HG02852 (cell line): ENCODE results near the gene GPR25.
"Not testable (repeated sequence)": the region's sequence is repeated elsewhere in the genome, so short reads cannot be mapped to it uniquely, and the experiment has no call there.

Source experiments
- ATAC-seq: cut with Tn5 transposase; IDR thresholded peaks from one replicate; pipeline ENCODE4 v1.9.1; 2021; ENCODE audit warnings: mild to moderate bottlenecking, moderate library complexity; ENCODE audit not compliant: unreplicated experiment

Gene GPR25

DNA sequence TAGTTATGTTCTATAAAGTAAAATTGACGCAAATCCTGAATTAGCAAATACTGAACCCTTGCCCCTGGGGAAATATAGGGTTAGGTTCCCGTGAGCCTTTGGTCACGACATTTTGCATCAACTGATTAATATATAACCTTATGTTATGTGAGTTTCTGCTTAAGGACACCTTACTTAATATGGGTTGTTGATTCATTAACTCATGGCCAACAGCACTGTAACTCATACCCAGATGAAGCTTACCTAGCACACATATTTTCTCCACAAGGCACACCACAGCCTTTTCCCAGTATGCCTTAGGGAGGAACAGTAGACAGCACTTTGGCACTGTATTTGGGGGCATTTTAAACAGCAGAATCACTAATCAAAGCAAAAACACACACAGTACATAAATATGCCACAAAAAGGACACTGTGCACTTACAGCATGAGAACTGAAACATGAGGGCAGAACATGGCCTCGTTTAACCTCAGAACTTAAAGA is 37.0 kb downstream of the GPR25 start:
- ATAC-seq: no peak

DNA sequence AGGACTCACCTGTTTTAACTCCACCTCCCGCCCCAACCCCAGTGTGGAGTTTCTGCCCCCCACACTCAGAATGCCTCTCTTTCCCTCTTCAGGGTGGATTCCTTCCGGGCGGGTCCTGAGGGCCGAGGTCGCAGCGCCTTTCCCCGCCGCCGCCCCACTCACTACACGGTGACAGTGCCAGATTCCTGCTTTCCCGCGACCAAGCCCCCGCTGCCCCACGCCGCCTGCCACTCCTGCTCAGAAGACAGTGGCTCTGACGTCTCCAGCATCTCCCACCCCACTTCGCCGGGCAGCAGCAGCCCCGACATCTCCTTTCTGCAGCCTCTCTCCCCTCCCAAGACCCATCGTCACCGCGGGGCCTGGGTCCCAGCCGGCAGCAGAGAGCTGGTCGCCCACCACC is 38.6 kb downstream of the GPR25 start:
- no peak for ATAC-seq

DNA sequence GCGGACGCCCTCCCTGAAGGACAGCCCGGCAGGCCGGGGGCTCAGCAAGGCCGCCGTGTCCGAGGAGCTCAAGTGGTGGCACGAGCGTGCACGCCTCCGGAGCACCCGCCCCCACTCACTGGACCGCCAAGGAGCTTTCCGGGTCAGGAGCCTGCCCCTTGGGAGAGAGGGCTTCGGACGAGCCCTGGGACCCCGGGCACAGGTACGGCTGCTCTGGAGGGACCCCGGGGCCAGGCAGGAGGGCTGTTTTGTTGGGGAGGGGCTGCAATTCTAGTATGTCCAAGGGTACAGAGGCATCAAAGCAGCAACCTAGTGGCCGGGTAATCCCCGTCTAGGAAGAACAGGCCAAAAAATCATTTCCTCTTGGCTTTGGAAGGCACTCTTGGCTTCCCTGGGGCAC is 39.2 kb downstream of the GPR25 start:
- not testable (repeated sequence) for ATAC-seq

DNA sequence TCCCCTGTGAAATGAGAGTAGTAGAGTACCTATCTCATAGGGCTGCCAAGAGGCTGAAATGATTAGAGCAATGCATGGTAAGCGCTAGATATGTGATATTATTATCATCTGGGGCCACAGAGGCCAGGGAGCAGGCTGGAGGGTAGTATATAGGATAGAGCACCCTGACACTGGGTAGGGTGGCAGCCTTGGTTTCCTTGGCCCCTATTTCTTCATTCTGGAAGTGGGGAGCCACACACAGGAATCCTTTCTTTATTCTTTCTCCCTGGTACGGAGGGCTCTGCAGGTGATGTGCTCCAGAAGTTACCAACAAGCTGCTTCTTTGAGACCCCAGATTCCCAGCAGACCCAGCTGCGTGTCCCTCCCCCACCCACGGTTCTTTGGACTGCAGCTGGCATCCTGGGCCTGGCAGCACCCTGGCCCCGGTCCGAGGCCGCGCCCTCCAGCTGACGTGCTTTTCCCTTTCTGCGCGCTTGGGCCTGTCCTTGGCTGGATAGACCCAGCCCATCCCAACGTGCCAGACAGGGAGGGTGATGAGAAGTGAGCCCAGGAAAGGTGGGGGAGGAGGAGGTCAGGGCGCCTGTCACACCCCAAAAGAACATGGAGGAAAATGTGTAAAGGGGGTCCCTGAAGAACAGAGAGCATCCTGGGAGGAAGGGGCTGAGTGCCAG is 40.1 kb downstream of the GPR25 start:
- no peak for ATAC-seq

DNA sequence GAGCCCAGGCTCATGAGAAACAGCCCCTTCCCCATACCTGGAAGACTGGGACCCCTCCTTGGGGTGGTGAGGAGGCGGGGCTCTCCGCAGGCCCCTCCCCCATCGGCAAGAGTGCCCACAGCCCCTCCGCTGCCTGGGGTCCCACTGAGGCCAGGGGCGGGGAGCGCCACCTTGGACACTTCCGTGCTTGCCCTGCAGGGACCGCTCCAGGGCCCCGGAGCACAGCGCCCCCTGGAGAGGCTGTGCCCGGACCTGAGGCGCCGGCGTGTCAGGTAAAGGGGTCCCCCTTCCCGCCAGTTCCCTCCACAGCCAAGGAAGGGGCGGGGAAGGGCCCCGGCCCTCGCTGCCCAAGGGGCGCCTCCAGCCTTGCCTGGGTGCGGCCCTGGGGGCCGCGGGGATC is 43.4 kb downstream of the GPR25 start:
- ATAC-seq: no peak

DNA sequence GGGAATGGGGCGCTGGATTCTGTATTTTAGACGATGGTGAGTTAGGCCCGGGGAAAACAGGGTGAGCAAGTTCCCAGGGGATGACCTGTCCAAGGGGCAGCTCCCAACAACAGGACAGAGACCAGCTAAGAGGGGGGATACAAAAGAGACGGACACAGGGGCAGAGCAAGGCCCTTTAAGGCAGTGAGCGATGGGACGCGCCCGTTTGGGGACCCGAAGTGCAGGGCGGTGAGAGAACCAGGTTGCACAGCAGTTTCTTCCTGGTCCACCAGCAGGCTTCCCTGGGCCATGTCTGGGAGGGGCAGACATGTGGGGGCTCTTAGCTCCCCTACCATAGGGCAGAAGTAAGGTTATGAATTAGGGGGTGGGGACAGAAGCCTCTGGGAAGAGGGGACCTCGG is 43.9 kb downstream of the GPR25 start:
- no peak for ATAC-seq

DNA sequence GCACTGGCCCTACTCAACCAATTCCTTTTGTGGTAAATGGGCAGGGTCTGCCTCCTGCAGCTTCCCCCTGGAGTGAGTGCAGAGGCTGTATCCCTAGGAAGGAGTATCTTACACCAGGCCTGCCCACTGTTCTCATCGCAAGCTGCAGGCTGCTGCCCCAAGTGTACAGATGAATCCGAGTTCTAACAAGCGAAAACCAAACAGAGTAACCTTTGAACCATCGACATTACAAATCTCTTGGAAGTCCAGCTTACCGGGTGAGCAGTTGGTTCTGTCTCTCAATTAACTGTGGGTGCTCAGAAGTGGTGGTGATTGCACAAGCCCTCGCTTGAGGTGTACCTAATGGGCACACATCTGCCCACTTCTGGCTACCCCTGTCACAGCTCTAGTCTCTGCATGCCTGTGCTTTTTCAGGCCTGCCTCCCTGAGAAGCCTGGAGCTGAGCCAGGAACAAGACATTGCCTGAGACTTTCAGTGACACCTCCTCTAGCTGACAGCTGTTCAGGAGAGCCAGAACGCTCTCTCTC is 44.6 kb downstream of the GPR25 start:
- ATAC-seq: no peak

DNA sequence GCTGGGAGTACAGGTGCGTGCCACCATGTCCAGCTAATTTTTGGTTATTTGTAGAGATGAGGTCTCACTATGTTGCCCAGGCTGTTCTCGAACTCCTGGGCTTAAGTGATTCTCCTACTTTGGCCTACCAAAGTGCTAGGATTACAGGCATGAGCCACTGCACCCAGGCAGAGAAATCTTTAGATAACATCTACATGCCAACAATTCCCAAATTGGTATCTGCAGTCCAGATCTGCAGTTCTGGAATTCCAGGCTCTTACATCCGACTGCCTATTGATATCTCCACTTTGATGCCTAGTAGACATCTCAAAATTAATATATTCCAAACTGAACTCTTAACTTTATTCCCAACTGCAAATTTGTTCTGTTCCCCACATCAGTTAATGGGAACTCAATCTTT is 45.2 kb downstream of the GPR25 start:
- no peak for ATAC-seq

DNA sequence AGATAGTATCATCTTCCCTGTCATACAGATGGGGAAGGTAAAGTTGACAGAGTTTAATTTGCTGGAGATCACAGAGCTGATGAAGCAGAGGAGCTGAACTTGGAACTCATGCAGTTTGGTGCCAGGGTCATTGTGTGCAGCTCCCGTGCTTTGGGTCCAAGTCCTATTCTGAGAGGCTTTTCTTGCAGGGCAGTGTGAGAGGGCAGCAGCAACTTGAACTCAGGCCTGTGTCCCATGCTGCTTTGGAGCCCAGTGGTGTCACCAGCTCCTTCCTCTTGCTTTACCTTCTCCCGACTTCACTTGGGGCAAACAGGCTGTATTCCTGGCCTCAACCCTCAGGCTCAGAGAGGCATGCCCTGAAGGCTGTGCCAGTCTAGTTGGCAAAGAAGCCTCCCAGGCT is 46.6 kb downstream of the GPR25 start:
- ATAC-seq: no peak

DNA sequence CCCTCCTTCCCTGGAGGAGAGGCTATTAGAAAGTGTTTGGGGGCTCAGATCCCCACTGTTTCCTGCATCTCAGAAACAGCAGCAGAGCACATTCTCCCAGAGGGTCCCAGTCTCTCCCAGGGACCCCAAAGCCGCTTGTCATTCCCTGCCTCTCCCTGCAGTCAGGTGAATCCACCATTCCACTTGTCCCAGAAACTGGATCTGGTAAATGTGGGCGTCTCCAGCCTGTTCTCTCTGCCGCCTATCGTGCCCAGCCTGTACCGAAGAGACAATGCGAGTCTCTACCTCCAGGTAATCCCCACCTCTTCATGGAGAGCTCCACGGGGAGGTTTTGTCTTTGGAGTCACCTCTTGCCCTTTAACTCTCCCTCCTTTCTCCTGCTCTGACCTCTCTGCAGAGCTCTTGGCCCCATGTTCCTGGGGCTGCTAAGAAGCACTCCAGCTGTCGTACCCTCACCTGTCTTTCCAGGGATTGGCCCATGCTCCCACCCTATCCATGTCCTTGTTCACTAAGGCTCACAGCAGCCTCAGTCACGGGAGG is 48.9 kb downstream of the GPR25 start:
- no peak for ATAC-seq

DNA sequence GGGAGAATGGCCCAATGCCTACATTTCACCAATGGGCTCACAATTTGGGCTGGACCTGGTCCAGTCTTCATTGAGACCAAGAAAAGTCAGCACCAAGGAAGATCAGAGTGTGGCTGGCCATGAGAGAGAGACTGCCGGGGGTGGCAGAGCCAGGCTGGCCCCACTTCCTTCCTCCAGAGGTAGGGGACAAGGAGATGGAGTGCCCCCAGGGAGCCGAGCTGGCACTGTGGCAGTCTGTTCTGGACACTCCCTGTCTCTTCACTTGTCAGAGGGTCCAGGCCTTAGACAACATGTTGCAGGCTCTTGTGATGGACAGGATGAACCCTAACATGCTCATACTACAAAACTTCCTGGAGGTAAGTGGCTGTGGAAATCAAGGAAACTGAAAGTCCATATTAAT is 49.6 kb downstream of the GPR25 start:
- ATAC-seq: no peak

DNA sequence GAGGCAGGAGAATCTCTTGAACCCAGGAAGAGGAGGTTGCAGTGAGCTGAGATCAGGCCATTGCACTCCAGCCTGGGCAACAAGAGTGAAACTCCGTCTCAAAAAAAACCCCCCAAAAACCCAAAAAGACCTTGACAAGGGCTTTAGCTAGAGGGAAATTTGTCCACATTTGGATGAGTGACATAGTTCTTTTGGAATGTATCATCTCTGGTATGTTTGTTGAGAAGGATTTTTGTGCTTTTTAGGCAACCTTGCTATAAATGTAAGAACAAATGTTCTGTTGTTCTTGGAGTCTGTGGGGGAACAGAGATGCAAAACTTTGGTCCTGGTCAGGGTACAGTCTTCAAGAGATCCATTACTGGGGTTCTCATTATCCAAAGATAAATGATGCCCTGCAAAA is 50.8 kb downstream of the GPR25 start:
- ATAC-seq: no peak
